ENCODE results near the gene RIC8A.
"Not testable (repeated sequence)": the region's sequence is repeated elsewhere in the genome, so short reads cannot be mapped to it uniquely, and the experiment has no call there.

The RIC8A gene

DNA sequence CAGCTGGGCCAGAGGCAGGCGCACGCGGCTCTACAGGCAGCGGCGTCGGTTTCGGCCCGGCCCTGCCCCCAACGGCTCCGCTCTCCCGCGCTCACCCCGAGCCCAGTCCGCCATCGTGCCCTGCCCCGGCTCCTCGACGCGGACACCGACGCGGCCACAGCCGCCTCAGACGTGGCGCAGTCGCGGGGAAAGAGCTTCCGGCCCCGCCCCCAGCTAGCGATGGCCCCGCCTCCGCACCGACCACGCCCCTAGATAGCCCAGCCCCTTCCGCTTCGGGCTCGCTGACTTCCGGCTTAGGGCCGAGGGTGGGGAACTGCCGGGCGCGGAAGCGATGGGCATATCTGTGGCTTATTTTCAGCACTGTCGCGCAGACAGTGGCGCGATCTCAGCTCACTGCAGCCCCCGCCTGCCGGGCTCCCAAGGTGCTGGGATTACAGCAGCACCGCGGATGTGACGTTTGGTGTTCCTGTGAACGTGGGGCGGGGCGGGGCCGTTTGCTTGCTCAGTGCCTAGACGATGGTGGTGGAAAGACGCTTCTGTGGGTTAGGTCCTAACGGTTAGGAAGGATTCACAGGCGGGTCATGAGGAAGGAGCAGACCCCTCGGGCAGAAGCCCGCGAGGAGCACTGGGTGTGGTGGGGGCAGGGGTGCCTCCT, at the start of gene RIC8A, which contains the start of gene BET1L:
TSS of gene RIC8A (plus strand) at position 501 of the 655 bp plus-strand sequence. CDS start 1,147 bp downstream, outside the sequence.
TSS of gene BET1L (minus strand) at position 192 of the 655 bp plus-strand sequence. CDS start at position 114, 78 bp downstream.
- peak; percentile 93 for DNase-seq (ENCODE audit: low read depth)

DNA sequence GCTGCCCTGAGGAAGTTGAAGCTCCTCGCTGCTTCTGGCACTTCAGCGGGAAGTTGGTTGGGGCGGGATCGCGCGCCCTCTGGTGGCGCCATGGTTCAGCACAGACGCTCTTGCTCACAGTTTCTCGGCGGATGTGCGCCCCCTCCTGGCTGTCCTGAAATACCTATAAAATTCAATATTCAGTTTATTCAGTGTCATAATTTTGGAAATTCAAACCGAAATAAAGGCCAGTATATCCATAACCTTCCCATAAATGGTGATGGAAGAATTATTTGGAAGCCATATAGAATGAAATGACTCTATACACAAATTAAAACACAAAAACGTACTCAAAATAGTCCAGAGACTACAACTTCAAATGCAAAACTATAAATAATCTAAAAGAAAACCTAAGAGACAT, 27.3 kb upstream of the RIC8A start:
- not testable (repeated sequence) for DNase-seq (ENCODE audit: low read depth)

DNA sequence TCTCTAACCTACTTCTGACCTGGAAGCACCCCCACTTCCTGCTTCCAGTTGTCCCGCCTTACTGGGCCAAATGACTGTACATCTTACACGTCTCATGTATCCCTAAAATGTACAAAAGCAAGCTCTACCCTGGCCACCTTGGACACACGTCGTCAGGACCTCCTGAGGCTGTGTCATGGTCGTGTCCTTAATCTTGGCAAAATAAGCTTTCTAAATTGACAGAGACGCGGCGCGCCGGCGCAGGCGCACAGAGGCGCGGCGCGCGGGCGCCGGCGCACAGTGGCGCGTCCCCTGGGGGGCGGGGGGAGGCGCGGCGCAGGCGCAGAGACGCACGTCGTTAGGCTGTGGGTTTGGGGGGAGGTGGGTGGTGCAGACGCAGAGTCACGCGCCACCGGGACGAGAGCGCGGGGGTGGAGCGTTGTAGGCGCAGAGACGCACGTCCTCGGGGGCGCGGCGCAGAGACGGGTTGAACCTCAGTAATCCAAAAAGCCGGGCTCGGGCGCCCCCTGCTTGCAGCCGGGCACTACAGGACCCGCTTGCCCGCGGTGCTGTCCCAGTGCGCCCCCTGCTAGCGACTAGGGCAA, 18.2 kb upstream of the RIC8A start:
- DNase-seq (ENCODE audit: low read depth) = not testable (repeated sequence)

DNA sequence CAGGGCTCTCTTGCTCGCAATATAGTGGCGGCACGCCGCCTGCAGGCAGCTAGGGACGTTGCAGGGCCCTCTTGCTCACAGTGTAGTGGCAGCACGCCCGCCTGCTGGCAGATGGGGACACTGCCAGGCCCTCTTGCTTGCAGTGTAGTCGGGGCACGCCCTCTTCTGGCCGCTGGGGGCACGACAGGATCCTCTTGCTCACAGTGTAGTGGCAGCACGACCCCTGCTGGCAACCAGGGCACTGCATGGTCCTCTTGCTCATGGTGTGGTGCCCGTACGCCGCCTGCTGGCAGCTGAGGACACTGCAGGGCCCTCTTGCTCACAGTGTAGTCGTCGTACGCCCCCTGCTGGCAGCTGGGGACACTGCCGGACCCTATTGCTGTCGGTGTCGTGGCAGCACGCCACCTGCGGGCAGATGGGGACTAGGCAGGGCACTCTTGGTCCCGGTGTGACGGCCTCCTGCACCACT, 17.6 kb upstream of the RIC8A start:
- DNase-seq (ENCODE audit: low read depth) = peak; percentile 65

- DNase-seq (ENCODE audit: low read depth) = not testable (repeated sequence)
Observed at GRCh38 chr11:190546-190945, 17.0 kb upstream of the RIC8A start.

DNA sequence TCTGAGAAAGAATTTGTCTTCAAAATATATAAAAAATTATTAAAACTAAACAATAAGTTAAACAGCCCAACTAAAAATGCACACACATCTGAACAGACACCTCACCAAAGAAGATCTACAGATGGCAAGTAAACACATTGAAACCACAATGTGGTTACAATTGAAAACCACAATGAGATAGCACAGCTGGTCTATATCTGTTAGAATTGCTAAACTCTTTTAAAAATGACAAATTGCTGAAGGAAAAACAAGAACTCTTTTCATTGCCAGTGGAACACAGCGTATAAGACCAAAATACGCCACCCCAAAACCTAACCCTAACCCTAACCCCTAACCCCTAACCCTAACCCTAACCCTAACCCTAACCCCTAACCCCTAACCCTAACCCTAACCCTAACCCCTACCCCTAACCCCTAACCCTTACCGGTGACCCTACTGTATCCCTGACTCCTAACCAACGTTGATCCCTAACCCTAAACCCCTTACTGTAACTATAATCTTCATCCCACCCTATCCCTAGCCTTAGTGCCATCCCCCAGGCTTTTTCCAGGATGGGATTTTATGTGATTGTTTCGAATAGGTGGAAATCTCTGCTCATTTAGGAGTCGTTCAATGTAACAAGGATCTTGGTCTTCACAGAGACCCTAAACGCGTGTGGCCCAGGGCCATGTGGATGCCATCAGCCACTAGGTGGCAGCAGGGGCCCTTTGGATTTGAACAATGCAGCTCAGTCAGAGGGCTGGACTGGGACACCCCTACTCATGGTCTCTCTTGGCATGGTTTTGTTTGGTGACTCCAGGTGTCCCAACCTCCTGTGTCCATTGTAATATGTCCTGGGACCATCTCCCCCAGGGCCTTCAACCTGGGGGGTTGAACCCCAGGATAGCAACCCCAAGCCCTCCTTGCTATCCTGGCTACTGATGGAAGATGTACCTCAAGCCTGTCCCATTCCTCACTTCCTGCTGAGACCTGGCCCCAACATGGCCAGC, 15.7 kb upstream of the RIC8A start:
- not testable (repeated sequence) for DNase-seq (ENCODE audit: low read depth)

DNA sequence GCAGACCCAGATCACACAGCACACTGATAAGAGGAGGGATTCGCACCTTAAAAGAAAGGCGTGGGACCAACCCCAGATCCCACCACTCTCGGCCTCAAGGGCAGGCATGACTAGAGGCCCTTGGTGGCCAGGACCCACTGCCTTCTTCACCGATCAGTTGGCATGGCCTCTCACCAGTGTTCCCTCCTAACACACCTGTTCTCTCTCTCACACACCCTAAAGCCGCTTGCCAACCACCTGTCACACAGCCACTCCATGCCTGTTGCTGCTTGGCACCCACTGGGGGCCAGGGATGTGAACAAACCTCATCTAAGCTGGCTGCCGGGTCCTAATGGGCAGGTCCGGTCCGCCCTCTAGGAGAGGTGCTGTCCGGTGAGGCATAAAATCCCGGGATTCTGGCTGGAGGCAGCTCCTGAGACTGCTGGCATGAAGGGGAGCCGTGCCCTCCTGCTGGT, 14.8 kb upstream of the RIC8A start, which contains the start of gene SCGB1C1:
TSS of gene SCGB1C1 (plus strand) at position 405 of the 455 bp plus-strand sequence. CDS start at position 427, 22 bp downstream.
- not testable (repeated sequence) for DNase-seq (ENCODE audit: low read depth)

GRCh38 chr11:193481-193880, 14.0 kb upstream of the RIC8A start:
- DNase-seq (ENCODE audit: low read depth) = not testable (repeated sequence)

GRCh38 chr11:196786-197731, 10.4 kb upstream of the RIC8A start:
- DNase-seq (ENCODE audit: low read depth) = no peak

- DNase-seq (ENCODE audit: low read depth) = no peak
Observed at GRCh38 chr11:197741-198235, 9.7 kb upstream of the RIC8A start.

GRCh38 chr11:198236-198806, 9.2 kb upstream of the RIC8A start:
- DNase-seq (ENCODE audit: low read depth) = no peak

- DNase-seq (ENCODE audit: low read depth) = no peak
Observed at GRCh38 chr11:199004-199581, 8.4 kb upstream of the RIC8A start.

GRCh38 chr11:199782-200181, 7.7 kb upstream of the RIC8A start:
- no peak for DNase-seq (ENCODE audit: low read depth)

DNA sequence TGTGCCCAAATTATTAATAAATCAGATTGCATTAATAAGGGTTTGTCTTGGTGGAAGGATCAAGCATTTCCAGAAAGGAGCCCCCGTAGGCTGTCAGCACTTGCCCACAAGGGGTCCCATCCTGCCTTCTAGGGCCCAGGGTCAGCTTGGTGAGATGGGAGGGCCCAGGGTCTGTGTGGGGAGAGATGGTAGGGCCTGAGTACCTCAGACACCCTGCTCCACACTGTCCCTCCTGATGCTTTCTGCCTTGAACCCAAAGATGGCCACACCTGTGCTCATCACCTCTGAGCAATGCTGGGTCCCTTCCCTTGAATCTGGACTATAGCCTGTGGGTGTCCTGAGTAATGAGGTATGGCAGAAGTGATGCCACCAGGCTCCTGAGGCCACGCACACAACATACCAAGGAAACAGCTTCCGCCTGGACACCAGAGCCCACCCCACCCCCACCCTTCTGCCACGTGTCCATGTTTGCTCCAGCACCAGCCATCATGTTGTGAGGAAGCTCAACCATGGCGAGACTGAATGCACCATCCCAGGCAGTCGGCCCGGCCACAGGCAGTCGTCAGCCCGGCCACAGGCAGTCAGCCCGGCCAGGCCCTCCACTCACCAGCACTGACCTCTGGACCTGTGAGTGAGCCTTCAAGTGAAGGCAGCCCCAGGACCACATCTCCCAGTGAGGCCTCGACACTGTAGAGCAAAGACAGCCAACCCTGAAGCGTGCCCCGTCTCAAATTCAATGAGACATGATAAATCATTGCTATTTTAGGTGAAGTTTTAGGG, 7.1 kb upstream of the RIC8A start:
- no peak for DNase-seq (ENCODE audit: low read depth)

DNA sequence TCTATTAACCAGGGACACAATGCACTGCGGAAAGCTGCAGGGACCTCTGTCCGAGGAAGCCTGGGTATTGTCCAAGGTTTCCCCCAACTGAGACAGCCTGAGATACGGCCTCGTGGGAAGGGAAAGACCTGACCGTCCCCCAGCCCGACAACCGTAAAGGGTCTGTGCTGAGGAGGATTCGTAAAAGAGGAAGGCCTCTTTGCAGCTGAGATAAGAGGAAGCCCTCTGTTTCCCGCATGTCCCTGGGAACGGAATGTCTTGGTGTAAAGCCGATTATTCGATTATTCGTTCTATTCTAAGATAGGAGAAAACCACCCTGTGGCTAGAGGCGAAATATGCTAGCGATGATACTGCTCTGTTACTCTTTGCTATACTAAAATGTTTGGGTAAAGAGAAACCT, 5.5 kb upstream of the RIC8A start:
- no peak for DNase-seq (ENCODE audit: low read depth)

DNA sequence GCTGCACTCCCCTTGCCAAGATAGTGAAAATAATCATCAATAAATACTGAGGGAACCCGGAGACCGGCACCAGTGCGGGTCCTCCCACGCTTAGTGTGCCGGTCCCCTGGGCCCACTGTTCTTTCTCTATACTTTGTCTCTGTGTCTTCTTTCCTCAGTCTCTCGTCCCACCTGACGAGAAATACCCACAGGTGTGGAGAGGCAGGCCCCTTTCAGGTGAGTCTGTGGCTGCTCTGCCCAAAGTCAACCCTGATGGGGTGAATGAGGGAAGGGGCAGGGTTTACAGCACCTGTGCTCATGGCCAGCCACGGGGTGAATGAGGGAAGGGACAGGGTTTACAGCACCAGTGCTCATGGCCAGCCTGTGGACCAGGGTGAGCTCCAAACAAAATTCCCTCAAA, 5.0 kb upstream of the RIC8A start:
- no peak for DNase-seq (ENCODE audit: low read depth)

GRCh38 chr11:203056-203944, 4.2 kb upstream of the RIC8A start:
- DNase-seq (ENCODE audit: low read depth) = no peak

DNA sequence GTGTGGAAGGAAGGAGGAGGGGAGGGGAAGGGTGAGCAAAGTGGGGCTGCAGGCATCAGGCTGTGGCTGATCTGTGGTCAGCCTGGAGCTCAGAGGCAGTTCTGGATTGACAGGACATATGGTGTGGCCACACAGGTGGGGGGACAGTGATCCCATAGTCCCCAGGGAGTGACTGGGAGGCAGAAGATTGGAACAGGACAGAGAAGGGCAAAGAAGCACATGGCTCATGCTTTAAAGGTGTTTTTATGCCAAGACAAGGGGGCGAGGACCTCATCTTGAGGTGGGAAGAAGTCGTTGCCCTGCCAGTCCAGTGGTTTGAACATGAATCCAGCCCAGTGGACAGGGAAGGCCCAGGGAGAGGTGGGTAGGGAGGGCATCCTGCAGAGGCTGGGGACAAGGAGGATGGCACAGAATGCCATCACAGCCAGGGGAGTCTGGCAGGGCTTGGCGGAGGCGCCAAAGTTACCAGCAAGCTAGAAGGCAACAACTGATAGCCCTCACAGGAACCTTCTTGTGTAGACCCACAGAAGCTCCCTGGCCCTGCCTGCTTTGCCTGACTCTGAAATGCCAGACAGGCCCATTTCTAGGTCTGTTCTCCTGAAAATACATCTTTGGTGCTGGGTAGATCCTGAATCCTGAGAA, 3.4 kb upstream of the RIC8A start:
- DNase-seq (ENCODE audit: low read depth) = no peak

Measured in activated T-cell treated with anti-CD3 and anti-CD28 coated beads for 48 hours (primary cell).